Measurements from ENCODE around the gene PLCXD3.

PLCXD3 gene

GRCh38 chr5:41364346-41364745 lies 146.1 kb downstream of the PLCXD3 start:
- ChIA-PET CTCF (no interaction called here), POLR2A (no interaction called here)
- Histone ChIP-seq H3K9me3 (ENCODE audit: control insufficient read depth, insufficient read depth, low read depth, low read length) (no peaks in the 10 kb centered on the region), H3K36me3 (ENCODE audit: control insufficient read depth in 2 of 2, insufficient read depth in 1 of 2, low read length in 2 of 2) (no peaks in the 10 kb centered on the region), H3K27ac (ENCODE audit: extremely low read depth, low read depth, low read length) (no peak overlapping the region), H3K4me1 (ENCODE audit: control insufficient read depth, insufficient read depth, low read length) (no peaks in the 10 kb centered on the region), H3K4me3 (ENCODE audit: low read depth, low read length) (no peak overlapping the region)
- TF ChIP-seq KLF9 (tag by site-specific recombination; IDR thresholded peaks at IDR 0.05; ENCODE audit: low read depth) (no peak), ZNF544 (tag by site-specific recombination; IDR thresholded peaks at IDR 0.05) (no peak), ZNF157 (tag by site-specific recombination; IDR thresholded peaks at IDR 0.05) (no peak), ZNF394 (tag by site-specific recombination; IDR thresholded peaks at IDR 0.05; ENCODE audit: borderline replicate concordance) (no peak), ZNF148 (tag by site-specific recombination; IDR thresholded peaks at IDR 0.05; ENCODE audit: borderline replicate concordance) (no peak), ZNF660 (tag by site-specific recombination; IDR thresholded peaks at IDR 0.05) (no peak), HOXA7 (CRISPR knock-in tag; IDR thresholded peaks at IDR 0.05; ENCODE audit: borderline replicate concordance) (no peak), ZFP3 (tag by site-specific recombination; IDR thresholded peaks at IDR 0.05; ENCODE audit: low read depth) (no peak), SALL2 (tag by site-specific recombination; IDR thresholded peaks at IDR 0.05; ENCODE audit: borderline replicate concordance) (no peak), ZNF311 (tag by site-specific recombination; IDR thresholded peaks at IDR 0.05; ENCODE audit: borderline replicate concordance) (no peak), ZNF664 (tag by site-specific recombination; IDR thresholded peaks at IDR 0.05) (no peak), ZNF121 (tag by site-specific recombination; IDR thresholded peaks at IDR 0.05) (no peak), ZNF23 (tag by site-specific recombination; IDR thresholded peaks at IDR 0.05; ENCODE audit: borderline replicate concordance) (no peak), PRDM2 (tag by site-specific recombination; IDR thresholded peaks at IDR 0.05; ENCODE audit: borderline replicate concordance) (no peak), ZNF510 (tag by site-specific recombination; IDR thresholded peaks at IDR 0.05; ENCODE audit: insufficient replicate concordance) (no peak), ZNF623 (tag by site-specific recombination; IDR thresholded peaks at IDR 0.05) (no peak), WT1 (tag by site-specific recombination; IDR thresholded peaks at IDR 0.05) (no peak), ZSCAN5A (tag by site-specific recombination; IDR thresholded peaks at IDR 0.05) (no peak), ZEB2 (tag by site-specific recombination; IDR thresholded peaks at IDR 0.05) (no peak)

Data from HEK293 (cell line).